ENCODE results near the gene MRPL27.

GRCh38 chr17:50406578-50406977 is 33.6 kb upstream of the MRPL27 start:
- TF ChIP-seq POLR2A (IDR thresholded peaks at IDR 0.05; ENCODE audit: borderline replicate concordance, extremely low read depth, insufficient read depth, insufficient read length), result no peak
- TF ChIP-seq CTCF (IDR thresholded peaks at IDR 0.05 in 2 of 3, conservative IDR thresholded peaks at IDR 0.05 in 1 of 3; ENCODE audit: borderline replicate concordance in 1 of 3, insufficient read depth in 1 of 3, low read depth in 2 of 3, low read length in 2 of 3), result no peak
- TF ChIP-seq SP1 (IDR thresholded peaks at IDR 0.05; ENCODE audit: low read depth), result no peak
- TF ChIP-seq ATF3 (IDR thresholded peaks at IDR 0.05), result no peak
- no peak for TF ChIP-seq REST (IDR thresholded peaks at IDR 0.05; ENCODE audit: low read depth)
- TF ChIP-seq ELF1 (IDR thresholded peaks at IDR 0.05; ENCODE audit: borderline replicate concordance, low read depth), result no peak
- TF ChIP-seq EZH2 (IDR thresholded peaks at IDR 0.05), result no peak
- TF ChIP-seq POLR2AphosphoS5 (IDR thresholded peaks at IDR 0.05; ENCODE audit: low read depth, low read length), result no peak
- TF ChIP-seq ZBTB33 (IDR thresholded peaks at IDR 0.05; ENCODE audit: extremely low read depth, insufficient replicate concordance, low read length), result no peak
- TF ChIP-seq SRF (IDR thresholded peaks at IDR 0.05; ENCODE audit: low read depth), result no peak
- TF ChIP-seq ZNF274 (IDR thresholded peaks at IDR 0.05; ENCODE audit: low read depth, low read length), result no peak
- no peak for TF ChIP-seq SIN3A (IDR thresholded peaks at IDR 0.05; ENCODE audit: low read depth)

Data from HCT116 (cell line).